ENCODE data around the gene HSPG2. TPM values are rescaled to one million over a fixed set of nuclear protein-coding genes. Genes with fewer than 3 reads are reported as not detected.

The HSPG2 gene
- total and polyA plus RNA-seq, 9 donors = 27.3 to 294 (median 92.6) TPM

DNA sequence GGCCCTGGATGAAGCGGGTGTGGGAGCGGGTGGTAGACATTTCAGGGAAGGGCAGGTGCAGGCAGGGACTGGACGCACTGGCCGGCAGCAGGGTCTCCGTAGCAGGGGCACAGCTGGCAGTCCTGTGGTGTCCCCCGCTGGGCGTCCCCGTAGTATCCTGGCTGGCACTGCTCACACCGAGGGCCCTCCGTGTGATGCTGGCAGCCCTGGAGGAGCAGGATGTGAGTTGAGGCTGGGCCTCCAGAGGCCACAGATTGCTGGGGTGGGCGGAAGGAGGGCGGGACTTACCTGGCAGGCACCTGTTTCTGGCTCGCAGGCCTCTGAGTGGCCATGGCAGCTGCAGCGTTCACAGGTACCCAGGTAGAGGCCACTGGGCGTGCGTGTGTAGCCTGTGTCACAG, 62.8 kb downstream of the HSPG2 start:
- DNase-seq = no peak
- intact Hi-C loops (cut with DNase I) = no loop called here
- no peaks in the 10 kb centered on the region for H3K36me3 ChIP-seq
- H3K9me3 ChIP-seq = no peaks in the 10 kb centered on the region
- H3K4me3 ChIP-seq = no peak overlapping the region
- H3K27me3 ChIP-seq = no peaks in the 10 kb centered on the region
- no peak for TF ChIP-seq EP300 (IDR thresholded peaks at IDR 0.05)
- no peak for TF ChIP-seq POLR2A (IDR thresholded peaks at IDR 0.05)
- no peak for TF ChIP-seq CTCF (IDR thresholded peaks at IDR 0.05)
- H3K4me1 ChIP-seq (ENCODE audit: insufficient read depth) = peaks cover 5% of the 10 kb centered on the region
- 87 to 91% (median 88%) methylated on average over 15 to 16 of the region's 16 CpGs for WGBS, 3 donors
- H3K27ac ChIP-seq = no peak overlapping the region

- H3K9me3 ChIP-seq = no peaks in the 10 kb centered on the region
- WGBS, 3 donors = 89 to 93% (median 92%) methylated on average over 10 of the region's 10 CpGs
- no peak overlapping the region for H3K27ac ChIP-seq
- no peak for DNase-seq
- intact Hi-C loops (cut with DNase I) = no loop called here
- H3K27me3 ChIP-seq = no peaks in the 10 kb centered on the region
- peaks cover 5% of the 10 kb centered on the region for H3K4me1 ChIP-seq (ENCODE audit: insufficient read depth)
- no peak overlapping the region for H3K4me3 ChIP-seq
- TF ChIP-seq POLR2A (IDR thresholded peaks at IDR 0.05) (no peak), EP300 (IDR thresholded peaks at IDR 0.05) (no peak), CTCF (IDR thresholded peaks at IDR 0.05) (no peak)
- H3K36me3 ChIP-seq = no peaks in the 10 kb centered on the region
Observed at GRCh38 chr1:21873761-21874160, 63.3 kb downstream of the HSPG2 start.

DNA sequence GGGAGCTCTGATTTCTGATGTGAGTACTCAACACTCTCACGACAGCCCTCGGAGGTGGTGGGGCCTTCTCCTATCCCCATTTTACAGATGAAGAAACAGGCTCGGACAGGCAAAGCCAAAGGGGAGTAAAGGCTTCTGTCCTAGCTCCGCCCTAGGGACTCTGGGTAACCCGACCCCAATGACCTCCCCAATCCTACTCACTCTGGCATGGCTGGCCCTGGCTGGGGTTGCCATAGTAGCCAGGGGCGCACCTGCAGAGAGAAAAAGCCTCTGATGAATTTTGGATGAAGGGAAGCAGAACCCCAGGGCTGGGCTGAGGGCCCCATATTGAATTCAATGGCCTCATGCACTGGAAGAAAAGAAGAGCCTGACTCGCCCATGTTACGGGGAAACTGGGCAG, 63.9 kb downstream of the HSPG2 start:
- Histone ChIP-seq H3K27ac (no peak overlapping the region), H3K27me3 (no peaks in the 10 kb centered on the region), H3K4me1 (ENCODE audit: insufficient read depth) (peaks cover 5% of the 10 kb centered on the region), H3K4me3 (no peak overlapping the region), H3K9me3 (no peaks in the 10 kb centered on the region), H3K36me3 (no peaks in the 10 kb centered on the region)
- DNase-seq = no peak
- 85 to 91% (median 90%) methylated on average over 8 of the region's 8 CpGs for WGBS, 3 donors
- TF ChIP-seq POLR2A (IDR thresholded peaks at IDR 0.05) = no peak
- TF ChIP-seq CTCF (IDR thresholded peaks at IDR 0.05) = no peak
- no peak for TF ChIP-seq EP300 (IDR thresholded peaks at IDR 0.05)
- intact Hi-C loops (cut with DNase I) = no loop called here

DNA sequence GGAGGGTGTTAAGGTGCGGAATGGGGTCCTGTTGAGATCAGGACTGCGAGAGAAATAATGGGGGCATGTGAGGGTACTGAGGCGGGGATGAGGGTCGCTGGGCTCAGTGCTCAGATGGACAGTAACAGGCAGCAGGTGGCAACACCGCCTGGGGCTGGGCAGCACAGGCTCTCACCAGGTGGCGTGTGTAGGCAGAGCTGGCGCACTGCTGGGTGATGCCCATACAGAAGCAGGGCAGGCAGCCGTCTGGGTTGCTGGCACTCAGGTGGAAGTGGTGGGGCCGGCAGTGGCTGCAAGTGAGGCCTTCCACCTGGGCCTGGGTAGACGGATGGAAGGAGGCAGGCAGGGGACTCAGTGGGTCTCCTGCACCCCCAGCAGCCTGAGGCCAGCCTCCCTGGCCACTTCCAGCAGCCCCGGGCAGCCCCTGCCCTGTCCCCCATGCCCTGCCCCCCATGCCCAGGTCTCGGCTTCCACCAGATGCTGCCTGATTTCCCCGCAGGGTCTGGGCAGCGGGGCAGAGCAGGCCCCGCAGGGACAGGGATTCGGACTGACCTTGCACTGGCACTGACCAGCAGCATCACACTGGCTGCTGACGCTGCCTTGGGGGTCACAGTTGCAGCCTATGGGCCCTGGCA, 64.5 kb downstream of the HSPG2 start:
- no peak overlapping the region for H3K27ac ChIP-seq
- no peaks in the 10 kb centered on the region for H3K9me3 ChIP-seq
- H3K4me1 ChIP-seq (ENCODE audit: insufficient read depth) = peaks cover 5% of the 10 kb centered on the region
- 86 to 90% (median 88%) methylated on average over 12 to 17 of the region's 17 CpGs for WGBS, 3 donors
- intact Hi-C loops (cut with DNase I) = no loop called here
- DNase-seq = no peak
- H3K4me3 ChIP-seq = no peak overlapping the region
- TF ChIP-seq POLR2A (IDR thresholded peaks at IDR 0.05) = no peak
- no peak for TF ChIP-seq CTCF (IDR thresholded peaks at IDR 0.05)
- no peak for TF ChIP-seq EP300 (IDR thresholded peaks at IDR 0.05)
- H3K27me3 ChIP-seq = no peaks in the 10 kb centered on the region
- H3K36me3 ChIP-seq = no peaks in the 10 kb centered on the region

Measured in ovary (tissue), 9 donors.